ENCODE data around the gene CD37. TPM values are rescaled to one million over a fixed set of nuclear protein-coding genes. Genes with fewer than 3 reads are reported as not detected.

CD37 gene
- total and polyA plus RNA-seq, 2 donors (not counting 1 experiment from before 2014, with no cell fraction given) = 1,998 to 2,188 TPM

- POLR2A ChIA-PET = no interaction called here
- Histone ChIP-seq H3K4me1 (ENCODE audit: control insufficient read depth in 2 of 2, insufficient read depth in 2 of 2, low read length in 2 of 2) (no peaks in the 10 kb centered on the region), H3K9me3 (ENCODE audit: control extremely low read depth in 1 of 3, control insufficient read depth in 2 of 3, insufficient read depth in 1 of 3, low read length in 2 of 3) (peaks cover 5 to 11% (median 8%) of the 10 kb centered on the region in 3 donors), H3K27ac (ENCODE audit: low read length in 2 of 2) (no peak overlapping the region), H2AFZ (ENCODE audit: insufficient read depth, low read depth, low read length, poor library complexity, severe bottlenecking) (no peak overlapping the region), H3K79me2 (ENCODE audit: control insufficient read depth, insufficient read depth, low read length) (no peaks in the 10 kb centered on the region), H3K4me3 (ENCODE audit: control extremely low read depth in 1 of 5, extremely low read depth in 1 of 5, insufficient read depth in 1 of 5, low read depth in 2 of 5, low read length in 4 of 5) (no peak overlapping the region), H3K9ac (ENCODE audit: low read length) (no peak overlapping the region), H4K20me1 (ENCODE audit: control insufficient read depth, insufficient read depth, low read length, poor library complexity, severe bottlenecking) (no peaks in the 10 kb centered on the region), H3K36me3 (replicated peaks in 1 of 2; ENCODE audit: control extremely low read depth in 1 of 2, control insufficient read depth in 1 of 2, extremely low read depth in 1 of 2, insufficient read depth in 2 of 2, low read length in 1 of 2) (no peaks in the 10 kb centered on the region), H3K4me2 (replicated peaks; ENCODE audit: low read depth, low read length, poor library complexity, severe bottlenecking) (no peak overlapping the region), H3K27me3 (replicated peaks in 1 of 4; ENCODE audit: control extremely low read depth in 1 of 4, control insufficient read depth in 3 of 4, insufficient read depth in 4 of 4, low read length in 3 of 4) (no peaks in the 10 kb centered on the region)
- Mint-ChIP-seq H3K9me3 (ENCODE audit: insufficient read depth) (peaks cover 3% of the 10 kb centered on the region), H3K4me3 (no peak overlapping the region), H3K27ac (no peak overlapping the region), H3K4me1 (no peaks in the 10 kb centered on the region), H3K27me3 (no peaks in the 10 kb centered on the region)
- ATAC-seq (ENCODE audit: low read depth) = no peak
- no CpG with 5 or more reads among the region's 3 CpGs for WGBS (ENCODE audit: insufficient coverage)
- intact Hi-C loops (cut with micrococcal nuclease) = no loop called here
- CTCF ChIA-PET = interaction anchor here (0.6 to 1.8 kb wide), 3 partner anchors 8 to 10 kb away, joined by 3 to 6 read pairs (median 3); no protein-coding TSS in a partner anchor
- TF ChIP-seq CTCF (IDR thresholded peaks at IDR 0.05) (no peak), EZH2 (IDR thresholded peaks at IDR 0.05; ENCODE audit: borderline replicate concordance, insufficient read depth, low read depth, low read length, poor library complexity, severe bottlenecking) (no peak)
- no peak for DNase-seq
These were observed 45.2 kb downstream of the CD37 start for GRCh38 chr19:49380391-49380790.

GRCh38 chr19:49382639-49383038, 47.4 kb downstream of the CD37 start:
- POLR2A ChIA-PET = interaction anchor here (0.7 kb wide), 1 partner anchor 119 kb away, joined by 7 read pairs; no protein-coding TSS in a partner anchor
- Histone ChIP-seq H2AFZ (ENCODE audit: insufficient read depth, low read depth, low read length, poor library complexity, severe bottlenecking) (no peak overlapping the region), H3K27me3 (replicated peaks in 1 of 4; ENCODE audit: control extremely low read depth in 1 of 4, control insufficient read depth in 3 of 4, insufficient read depth in 4 of 4, low read length in 3 of 4) (no peaks in the 10 kb centered on the region), H3K36me3 (replicated peaks in 1 of 2; ENCODE audit: control extremely low read depth in 1 of 2, control insufficient read depth in 1 of 2, extremely low read depth in 1 of 2, insufficient read depth in 2 of 2, low read length in 1 of 2) (no peaks in the 10 kb centered on the region), H4K20me1 (ENCODE audit: control insufficient read depth, insufficient read depth, low read length, poor library complexity, severe bottlenecking) (no peaks in the 10 kb centered on the region), H3K27ac (ENCODE audit: low read length in 2 of 2) (no peak overlapping the region), H3K9me3 (ENCODE audit: control extremely low read depth in 1 of 3, control insufficient read depth in 2 of 3, insufficient read depth in 1 of 3, low read length in 2 of 3) (peaks cover 5 to 11% (median 8%) of the 10 kb centered on the region in 3 donors), H3K4me1 (ENCODE audit: control insufficient read depth in 2 of 2, insufficient read depth in 2 of 2, low read length in 2 of 2) (peaks cover 0 to 3% of the 10 kb centered on the region in 2 donors), H3K79me2 (ENCODE audit: control insufficient read depth, insufficient read depth, low read length) (no peaks in the 10 kb centered on the region), H3K4me3 (ENCODE audit: control extremely low read depth in 1 of 5, extremely low read depth in 1 of 5, insufficient read depth in 1 of 5, low read depth in 2 of 5, low read length in 4 of 5) (no peak overlapping the region), H3K4me2 (replicated peaks; ENCODE audit: low read depth, low read length, poor library complexity, severe bottlenecking) (no peak overlapping the region), H3K9ac (ENCODE audit: low read length) (no peak overlapping the region)
- H3K4me1 Mint-ChIP-seq = peaks cover 4% of the 10 kb centered on the region
- intact Hi-C loops (cut with micrococcal nuclease) = no loop called here
- peaks cover 3% of the 10 kb centered on the region for H3K9me3 Mint-ChIP-seq (ENCODE audit: insufficient read depth)
- no peak for DNase-seq
- no peak overlapping the region for H3K27ac Mint-ChIP-seq
- 100% methylated on average over 2 of the region's 5 CpGs for WGBS (ENCODE audit: insufficient coverage)
- no peak for ATAC-seq (ENCODE audit: low read depth)
- H3K4me3 Mint-ChIP-seq = no peak overlapping the region
- TF ChIP-seq CTCF (IDR thresholded peaks at IDR 0.05) = no peak
- TF ChIP-seq EZH2 (IDR thresholded peaks at IDR 0.05; ENCODE audit: borderline replicate concordance, insufficient read depth, low read depth, low read length, poor library complexity, severe bottlenecking) = no peak
- H3K27me3 Mint-ChIP-seq = no peaks in the 10 kb centered on the region
- CTCF ChIA-PET = interaction anchor here (0.7 to 2.1 kb wide), 6 partner anchors 9 to 234 kb away, joined by 3 to 6 read pairs (median 4); no protein-coding TSS in a partner anchor
